PC-9 (cell line): Measurements from ENCODE around the gene ALK.

Experiments used
- EZH2 ChIP-seq: fragments of 200-600 bp; sonication (generic); IDR thresholded peaks from 2 replicates; pipeline ENCODE4 v1.8.0; 2017; ENCODE audit warnings: antibody characterized with exemption, low read depth
- TF ChIP-seq, protein P1 (sequence below): fragments of 200-600 bp; sonication (generic); conservative IDR thresholded peaks from 2 replicates; pipeline ENCODE4 v1.6.1; 2017; ENCODE audit warnings: mixed run types, antibody characterized with exemption, mild to moderate bottlenecking, moderate library complexity

- TF ChIP-seq, protein P1, sequence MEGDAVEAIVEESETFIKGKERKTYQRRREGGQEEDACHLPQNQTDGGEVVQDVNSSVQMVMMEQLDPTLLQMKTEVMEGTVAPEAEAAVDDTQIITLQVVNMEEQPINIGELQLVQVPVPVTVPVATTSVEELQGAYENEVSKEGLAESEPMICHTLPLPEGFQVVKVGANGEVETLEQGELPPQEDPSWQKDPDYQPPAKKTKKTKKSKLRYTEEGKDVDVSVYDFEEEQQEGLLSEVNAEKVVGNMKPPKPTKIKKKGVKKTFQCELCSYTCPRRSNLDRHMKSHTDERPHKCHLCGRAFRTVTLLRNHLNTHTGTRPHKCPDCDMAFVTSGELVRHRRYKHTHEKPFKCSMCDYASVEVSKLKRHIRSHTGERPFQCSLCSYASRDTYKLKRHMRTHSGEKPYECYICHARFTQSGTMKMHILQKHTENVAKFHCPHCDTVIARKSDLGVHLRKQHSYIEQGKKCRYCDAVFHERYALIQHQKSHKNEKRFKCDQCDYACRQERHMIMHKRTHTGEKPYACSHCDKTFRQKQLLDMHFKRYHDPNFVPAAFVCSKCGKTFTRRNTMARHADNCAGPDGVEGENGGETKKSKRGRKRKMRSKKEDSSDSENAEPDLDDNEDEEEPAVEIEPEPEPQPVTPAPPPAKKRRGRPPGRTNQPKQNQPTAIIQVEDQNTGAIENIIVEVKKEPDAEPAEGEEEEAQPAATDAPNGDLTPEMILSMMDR: no peak
- TF ChIP-seq EZH2: no peak
Observed at GRCh38 chr2:29570539-29570938, 350.8 kb downstream of the ALK start.
